NT2/D1 (cell line): ENCODE measurements around the gene HDHD3.

Experiments used
- YY1 ChIP-seq: IDR thresholded peaks from 2 replicates; pipeline ENCODE4 v1.6.1; 2011; ENCODE audit not compliant: insufficient read length, insufficient read depth
- ZNF274 ChIP-seq: IDR thresholded peaks from 2 replicates; pipeline ENCODE4 v1.6.1; 2011; ENCODE audit warnings: mild to moderate bottlenecking, low read depth, low read length

GRCh38 chr9:113399646-113400200 lies 22.9 kb upstream of the HDHD3 start:
- TF ChIP-seq ZNF274 (no peak), YY1 (no peak)
